HEK293T (cell line): ENCODE data around the gene CXCL14.
A peak's percentile ranks its signal among the peaks of the same experiment; 100 is the strongest.

Experiments used
- CTCF ChIA-PET: fragments of 350-600 bp; formaldehyde crosslinking; extraction: SDS; loops from one replicate; lab custom pipeline; 2021; ENCODE audit warnings: antibody characterized with exemption, inconsistent platforms; lab: Yijun Ruan, JAX
- POLR2A ChIA-PET: fragments of 350-600 bp; formaldehyde crosslinking; extraction: SDS; loops from one replicate; lab custom pipeline; 2020; ENCODE audit warnings: antibody characterized with exemption, inconsistent platforms; lab: Yijun Ruan, JAX
- DNase-seq: peaks from one replicate; pipeline ENCODE4 v3.0.0; 2012; ENCODE audit warnings: mixed read lengths; ENCODE audit errors: extremely low spot score
- ARNT ChIP-seq: fragments of 450-650 bp; IDR thresholded peaks from 2 replicates; pipeline ENCODE4 v1.6.1; 2017; ENCODE audit warnings: mild to moderate bottlenecking
- BHLHE40 ChIP-seq: fragments of 450-650 bp; IDR thresholded peaks from 2 replicates; pipeline ENCODE4 v1.6.1; 2016; ENCODE audit warnings: mild to moderate bottlenecking, moderate library complexity, borderline replicate concordance
- CTBP1 ChIP-seq: fragments of 450-650 bp; IDR thresholded peaks from 2 replicates; pipeline ENCODE4 v1.6.1; 2016; ENCODE audit warnings: borderline replicate concordance
- ELF4 ChIP-seq: fragments of 450-650 bp; IDR thresholded peaks from 2 replicates; pipeline ENCODE4 v1.6.1; 2017; ENCODE audit warnings: antibody characterized with exemption
- FOXA1 ChIP-seq: fragments of 450-650 bp; IDR thresholded peaks from 2 replicates; pipeline ENCODE4 v1.6.1; 2016; ENCODE audit warnings: mild to moderate bottlenecking
- FOXK2 ChIP-seq: fragments of 450-650 bp; IDR thresholded peaks from 2 replicates; pipeline ENCODE4 v1.6.1; 2016; ENCODE audit warnings: mild to moderate bottlenecking
- FOXM1 ChIP-seq: fragments of 450-650 bp; IDR thresholded peaks from 2 replicates; pipeline ENCODE4 v1.6.1; 2017; ENCODE audit warnings: mild to moderate bottlenecking, borderline replicate concordance
- HDGF ChIP-seq: fragments of 450-650 bp; IDR thresholded peaks from 2 replicates; pipeline ENCODE4 v1.6.1; 2017; ENCODE audit warnings: antibody characterized with exemption, borderline replicate concordance
- L3MBTL2 ChIP-seq: fragments of 450-650 bp; conservative IDR thresholded peaks from 2 replicates; pipeline ENCODE4 v1.6.1; 2016; ENCODE audit warnings: mild to moderate bottlenecking
- LEF1 ChIP-seq: fragments of 450-650 bp; IDR thresholded peaks from 2 replicates; pipeline ENCODE4 v1.6.1; 2017; ENCODE audit warnings: mild to moderate bottlenecking, borderline replicate concordance
- NFRKB ChIP-seq: fragments of 450-650 bp; IDR thresholded peaks from 2 replicates; pipeline ENCODE4 v1.6.1; 2016; ENCODE audit warnings: mild to moderate bottlenecking, moderate library complexity
- SP1 ChIP-seq: fragments of 450-650 bp; IDR thresholded peaks from 2 replicates; pipeline ENCODE4 v1.6.1; 2017
- SUZ12 ChIP-seq: fragments of 450-650 bp; IDR thresholded peaks from 2 replicates; pipeline ENCODE4 v1.6.1; 2016; ENCODE audit warnings: mild to moderate bottlenecking
- TARDBP ChIP-seq: fragments of 450-650 bp; IDR thresholded peaks from 2 replicates; pipeline ENCODE4 v1.6.1; 2016
- ZNF384 ChIP-seq: fragments of 450-650 bp; IDR thresholded peaks from 2 replicates; pipeline ENCODE4 v1.6.1; 2016
- TF ChIP-seq, protein P1 (sequence below): fragments of 450-650 bp; IDR thresholded peaks from 2 replicates; pipeline ENCODE4 v1.6.1; 2016

Gene CXCL14

DNA sequence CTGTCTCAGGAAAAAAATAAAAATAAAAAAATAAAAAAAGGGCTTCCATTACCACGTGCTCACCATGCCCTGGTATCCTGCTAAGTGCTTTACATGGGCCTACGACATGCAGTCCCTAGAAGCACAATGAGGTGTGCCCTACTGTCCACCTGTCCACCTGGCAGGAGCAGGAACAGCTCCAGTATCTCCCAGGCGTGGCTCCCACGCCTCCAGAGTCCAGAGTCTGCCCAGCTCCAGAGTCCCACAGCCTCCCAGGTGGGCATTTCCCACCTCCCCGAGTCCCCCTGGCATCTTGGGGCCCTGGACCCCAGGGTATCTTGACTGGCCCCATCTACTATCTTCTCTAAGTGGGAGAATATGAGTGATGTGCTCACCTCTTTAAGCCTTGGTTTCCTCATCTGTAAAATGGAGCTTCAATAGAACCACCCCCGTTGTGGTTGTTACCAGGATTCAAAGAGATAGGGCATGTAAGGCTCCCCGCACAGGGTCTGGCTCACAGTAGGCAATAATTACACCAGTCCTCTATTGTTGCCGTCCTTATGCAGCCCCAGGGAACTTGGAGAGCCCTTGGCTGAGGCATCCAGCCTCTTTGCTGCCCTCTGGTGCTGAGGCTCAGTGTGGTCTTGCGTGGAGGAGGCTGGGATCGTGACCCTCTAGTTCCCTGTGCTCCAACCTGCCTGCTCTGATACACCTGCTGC, 8.9 kb downstream of the CXCL14 start:
- POLR2A ChIA-PET, result no interaction called here
- peak; percentile 72 for DNase-seq
- CTCF ChIA-PET, result interaction anchor here (0.7 to 2.7 kb wide), 10 partner anchors 9 to 603 kb away, joined by 3 to 13 read pairs (median 6); partner anchors contain the start of gene SLC25A48
- no peak for TF ChIP-seq FOXM1
- no peak for TF ChIP-seq FOXA1
- TF ChIP-seq ARNT, result no peak
- TF ChIP-seq L3MBTL2, result no peak
- no peak for TF ChIP-seq LEF1
- TF ChIP-seq TARDBP, result no peak
- TF ChIP-seq BHLHE40, result no peak
- TF ChIP-seq FOXK2, result no peak
- TF ChIP-seq NFRKB, result no peak
- no peak for TF ChIP-seq CTBP1
- no peak for TF ChIP-seq HDGF
- TF ChIP-seq SP1, result no peak
- TF ChIP-seq ELF4, result no peak
- TF ChIP-seq SUZ12, result no peak
- TF ChIP-seq, protein P1, sequence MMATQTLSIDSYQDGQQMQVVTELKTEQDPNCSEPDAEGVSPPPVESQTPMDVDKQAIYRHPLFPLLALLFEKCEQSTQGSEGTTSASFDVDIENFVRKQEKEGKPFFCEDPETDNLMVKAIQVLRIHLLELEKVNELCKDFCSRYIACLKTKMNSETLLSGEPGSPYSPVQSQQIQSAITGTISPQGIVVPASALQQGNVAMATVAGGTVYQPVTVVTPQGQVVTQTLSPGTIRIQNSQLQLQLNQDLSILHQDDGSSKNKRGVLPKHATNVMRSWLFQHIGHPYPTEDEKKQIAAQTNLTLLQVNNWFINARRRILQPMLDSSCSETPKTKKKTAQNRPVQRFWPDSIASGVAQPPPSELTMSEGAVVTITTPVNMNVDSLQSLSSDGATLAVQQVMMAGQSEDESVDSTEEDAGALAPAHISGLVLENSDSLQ, result no peak

DNA sequence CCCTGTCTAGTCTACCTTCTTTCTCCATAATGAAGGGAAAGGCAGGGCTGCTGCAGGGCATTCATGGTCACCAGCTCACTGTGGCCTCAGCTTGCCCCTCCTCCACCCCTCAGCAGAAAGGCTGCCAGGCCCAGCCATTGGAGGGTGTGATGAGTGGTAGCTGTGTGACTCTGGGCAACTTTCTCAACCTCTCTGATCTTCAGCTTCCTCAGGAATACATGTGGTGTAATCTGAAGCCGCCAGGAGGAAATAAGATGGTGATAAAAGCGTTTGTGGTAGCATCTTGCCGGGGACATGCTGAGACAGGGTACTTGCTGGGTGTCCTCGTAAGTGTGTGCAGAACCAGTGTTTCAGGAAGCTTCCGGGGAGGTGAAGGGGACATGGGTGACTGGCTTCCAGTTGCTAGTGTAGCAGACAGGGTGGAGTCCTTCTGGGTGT, 9.8 kb downstream of the CXCL14 start:
- DNase-seq, result no peak
- TF ChIP-seq CTBP1, result no peak
- TF ChIP-seq LEF1, result no peak
- TF ChIP-seq, protein P1, result no peak
- TF ChIP-seq SP1, result no peak
- no peak for TF ChIP-seq L3MBTL2
- no peak for TF ChIP-seq FOXK2
- TF ChIP-seq SUZ12, result no peak
- TF ChIP-seq BHLHE40, result no peak
- TF ChIP-seq ZNF384, result no peak
- TF ChIP-seq FOXA1, result no peak
- no peak for TF ChIP-seq ARNT
- TF ChIP-seq TARDBP, result no peak
- no peak for TF ChIP-seq HDGF
- TF ChIP-seq FOXM1, result no peak
- TF ChIP-seq ELF4, result no peak
- no peak for TF ChIP-seq NFRKB
- CTCF ChIA-PET, result interaction anchor here (1.2 to 2.7 kb wide), 4 partner anchors 13 to 261 kb away, joined by 3 to 13 read pairs (median 8); no protein-coding TSS in a partner anchor
- POLR2A ChIA-PET, result no interaction called here

DNA sequence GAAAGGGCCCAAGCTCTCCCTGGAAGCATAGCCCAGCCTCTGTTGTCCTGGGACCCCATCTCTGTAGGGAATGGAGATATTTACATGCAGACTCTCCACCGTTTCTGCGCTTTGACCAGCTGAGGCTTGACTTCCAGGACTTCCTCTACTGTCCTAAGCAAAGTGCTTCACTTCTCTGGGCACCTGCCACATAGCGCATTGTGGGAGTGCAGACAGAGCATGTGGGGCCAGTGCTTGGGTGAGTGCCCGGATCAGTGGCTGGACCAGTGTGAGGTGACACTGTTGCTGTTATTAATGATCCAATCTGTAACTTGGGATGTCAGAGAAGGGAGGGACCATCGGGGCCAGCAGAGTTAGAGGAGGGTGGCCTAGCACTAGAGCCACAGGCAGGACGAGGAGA, 10.5 kb downstream of the CXCL14 start:
- TF ChIP-seq SUZ12 (no peak), CTBP1 (no peak), ELF4 (no peak), ZNF384 (no peak), HDGF (no peak), LEF1 (no peak), ARNT (no peak), FOXM1 (no peak), TARDBP (no peak), FOXA1 (no peak), NFRKB (no peak), BHLHE40 (no peak), L3MBTL2 (no peak), FOXK2 (no peak), SP1 (no peak)
- TF ChIP-seq, protein P1, result no peak
- DNase-seq, result no peak
- ChIA-PET CTCF (interaction anchor here (0.6 to 5.0 kb wide), 7 partner anchors 12 to 160 kb away, joined by 3 to 124 read pairs (median 24); partner anchors contain the start of gene CXCL14), POLR2A (interaction anchor here (1.0 kb wide), 1 partner anchor 8 kb away, joined by 3 read pairs; no protein-coding TSS in a partner anchor)

DNA sequence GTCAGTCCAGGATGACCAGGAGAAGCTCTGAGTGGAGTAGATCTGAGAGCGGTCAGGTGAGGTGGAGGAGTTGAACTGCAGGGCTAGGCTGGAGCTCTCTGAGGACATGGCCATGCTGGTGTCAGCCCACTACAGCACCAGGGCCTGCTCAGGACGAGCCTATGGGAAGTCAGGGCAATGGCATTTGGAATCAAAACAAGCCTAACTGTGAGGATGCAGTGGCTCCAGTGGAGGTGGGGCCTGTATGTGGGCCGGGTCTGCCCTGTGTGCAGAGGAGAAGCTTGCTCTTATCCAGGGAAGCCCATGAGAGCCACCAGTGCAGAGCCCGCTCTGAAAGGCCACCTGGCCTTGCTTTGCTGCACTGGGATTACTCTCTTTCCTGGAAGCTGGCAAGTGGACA, 11.1 kb downstream of the CXCL14 start:
- ChIA-PET CTCF (interaction anchor here (0.6 to 5.0 kb wide), 7 partner anchors 12 to 263 kb away, joined by 3 to 124 read pairs (median 37); partner anchors contain the start of gene CXCL14), POLR2A (interaction anchor here (1.0 kb wide), 1 partner anchor 9 kb away, joined by 3 read pairs; no protein-coding TSS in a partner anchor)
- TF ChIP-seq ARNT, result no peak
- no peak for TF ChIP-seq ELF4
- no peak for TF ChIP-seq FOXA1
- TF ChIP-seq CTBP1, result no peak
- DNase-seq, result no peak

DNA sequence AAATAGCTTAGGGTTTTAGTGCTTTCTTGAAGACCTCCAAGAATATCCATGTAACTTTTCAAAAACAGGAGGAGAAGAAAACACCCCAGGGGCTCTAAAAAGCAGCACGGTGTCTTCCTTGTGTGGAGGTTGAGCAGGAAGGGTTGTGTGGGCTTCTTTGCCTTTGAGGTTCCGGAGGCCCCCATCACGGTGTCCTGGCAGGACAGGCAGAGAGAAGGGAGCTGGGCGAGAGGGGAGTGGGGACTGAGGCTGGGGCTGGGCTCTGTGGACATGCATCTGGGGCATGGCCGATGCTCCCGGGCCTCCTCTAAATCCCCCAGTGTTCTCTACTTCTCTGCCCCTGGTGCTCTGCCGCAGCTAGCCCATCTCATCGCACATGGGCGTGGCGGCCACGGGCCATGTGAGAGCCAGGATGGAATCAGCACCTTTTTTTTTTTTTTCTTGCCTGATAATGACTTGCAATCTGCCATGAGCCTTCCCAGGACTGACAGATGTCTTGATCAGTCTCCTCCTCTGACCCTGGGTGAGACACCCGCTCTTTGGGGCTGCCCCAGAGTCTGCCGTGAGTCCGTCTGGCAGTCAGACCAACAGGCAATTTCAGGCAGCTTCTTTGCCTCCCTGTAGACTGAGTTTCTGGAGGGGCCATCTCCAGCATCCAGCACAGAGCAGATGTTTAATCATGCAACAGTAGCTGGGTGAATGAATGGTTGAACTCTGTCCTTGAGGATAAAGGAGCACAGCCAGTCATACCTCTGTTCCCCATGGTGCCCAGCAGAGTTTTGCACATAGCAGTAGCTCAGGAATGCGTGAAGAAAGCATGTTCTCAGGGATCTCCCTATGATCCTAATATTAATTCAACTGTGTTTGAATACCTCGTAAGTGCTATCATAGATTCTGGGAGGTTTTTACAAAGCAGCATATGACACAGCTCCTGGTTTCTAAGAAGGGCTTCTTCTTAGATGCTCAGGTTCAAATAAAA, 12.1 kb downstream of the CXCL14 start:
- CTCF ChIA-PET, result interaction anchor here (0.6 to 5.0 kb wide), 40 partner anchors 8 to 532 kb away, joined by 3 to 124 read pairs (median 5); partner anchors contain the start of genes CXCL14 and SLC25A48
- no peak for DNase-seq
- TF ChIP-seq CTBP1 (no peak), NFRKB (no peak), SP1 (no peak), L3MBTL2 (no peak), ZNF384 (no peak), FOXK2 (no peak), TARDBP (no peak), SUZ12 (no peak), HDGF (no peak), FOXM1 (no peak), FOXA1 (no peak), ARNT (no peak), ELF4 (no peak), LEF1 (no peak), BHLHE40 (no peak)
- TF ChIP-seq, protein P1, result no peak
- POLR2A ChIA-PET, result interaction anchor here (1.3 to 1.4 kb wide), 2 partner anchors 13 to 143 kb away, joined by 3 to 5 read pairs; no protein-coding TSS in a partner anchor
